Measurements from ENCODE around the gene ADGRE2.

ADGRE2 gene

DNA sequence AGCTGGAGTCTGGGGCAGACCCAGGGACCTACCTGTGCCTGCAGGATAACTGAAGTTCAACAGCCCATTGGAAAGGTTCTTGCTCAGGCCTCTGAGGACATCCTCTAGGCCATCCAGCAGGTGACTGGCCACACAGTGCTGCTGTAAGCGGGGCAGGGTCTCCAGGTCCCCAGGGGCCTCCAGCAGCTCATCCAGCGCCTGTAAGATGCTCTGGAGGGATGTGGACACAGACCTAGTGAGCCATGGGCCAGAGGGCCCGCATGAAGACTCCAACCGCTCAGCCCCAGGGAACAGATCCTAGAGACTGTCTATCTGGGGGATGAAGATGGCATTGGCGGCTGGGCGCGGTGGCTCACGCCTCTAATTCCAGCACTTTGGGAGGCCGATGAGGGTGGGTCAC lies 14.0 kb downstream of the ADGRE2 start:
- TF ChIP-seq CTCF (IDR thresholded peaks at IDR 0.05; ENCODE audit: extremely low read depth, missing control alignments), result no peak
- no peak for DNase-seq (ENCODE audit: low spot score)

DNA sequence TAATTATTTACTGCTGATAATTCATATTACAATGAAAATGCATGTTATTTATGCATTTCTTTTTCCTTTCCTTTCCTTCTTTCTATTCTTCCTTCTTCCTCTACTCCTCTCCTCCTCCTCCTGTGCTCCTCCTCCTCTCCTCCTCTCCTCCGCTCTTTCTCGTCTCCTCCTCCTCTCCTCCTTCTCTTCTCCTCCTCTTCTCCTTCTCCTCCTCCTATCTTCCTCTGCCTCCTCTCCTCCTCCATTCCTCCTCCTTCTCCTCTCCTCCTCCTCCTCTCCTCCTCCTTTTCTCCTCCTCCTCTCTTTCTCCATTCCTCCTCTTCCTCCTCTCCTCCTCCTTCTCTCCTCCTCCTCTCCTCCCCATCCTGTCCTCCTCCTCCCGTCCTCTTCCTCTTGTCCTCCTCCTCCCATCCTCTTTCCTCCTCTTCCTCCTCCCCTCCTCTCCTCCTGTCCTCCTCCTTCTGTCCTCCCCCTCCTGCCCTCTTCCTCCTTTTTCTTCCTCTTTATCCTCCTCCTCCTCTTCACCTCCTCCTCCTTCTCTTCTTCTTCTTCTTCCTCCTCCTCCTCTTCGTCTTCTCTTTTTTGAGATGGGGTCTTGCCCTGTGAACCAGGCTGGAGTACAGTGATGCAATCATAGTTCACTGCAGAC lies 14.7 kb downstream of the ADGRE2 start:
- DNase-seq (ENCODE audit: low spot score), result no peak
- no peak for TF ChIP-seq CTCF (IDR thresholded peaks at IDR 0.05; ENCODE audit: extremely low read depth, missing control alignments)

DNA sequence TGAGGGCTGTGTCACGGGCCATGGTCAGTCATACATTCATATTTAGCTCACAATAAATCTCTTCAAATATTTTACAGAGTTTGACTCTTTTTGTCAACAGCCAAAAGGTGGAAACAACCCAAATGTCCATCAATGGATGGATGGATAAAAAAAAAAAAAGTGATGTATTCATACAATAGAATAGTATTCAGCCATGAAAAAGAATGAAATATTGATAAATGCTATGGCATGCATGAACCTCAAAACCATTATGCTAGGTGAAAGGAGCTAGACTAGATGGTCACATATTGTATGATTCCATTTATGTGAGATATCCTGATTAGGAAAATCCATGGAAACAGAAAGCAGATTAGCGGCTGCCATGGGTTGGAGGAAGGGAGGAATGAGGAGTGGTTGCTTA lies 16.2 kb downstream of the ADGRE2 start:
- no peak for TF ChIP-seq CTCF (IDR thresholded peaks at IDR 0.05; ENCODE audit: extremely low read depth, missing control alignments)
- no peak for DNase-seq (ENCODE audit: low spot score)

- no peak for DNase-seq (ENCODE audit: low spot score)
- no peak for TF ChIP-seq CTCF (IDR thresholded peaks at IDR 0.05; ENCODE audit: extremely low read depth, missing control alignments)
Observed at GRCh38 chr19:14761607-14762006, 16.8 kb downstream of the ADGRE2 start.

DNA sequence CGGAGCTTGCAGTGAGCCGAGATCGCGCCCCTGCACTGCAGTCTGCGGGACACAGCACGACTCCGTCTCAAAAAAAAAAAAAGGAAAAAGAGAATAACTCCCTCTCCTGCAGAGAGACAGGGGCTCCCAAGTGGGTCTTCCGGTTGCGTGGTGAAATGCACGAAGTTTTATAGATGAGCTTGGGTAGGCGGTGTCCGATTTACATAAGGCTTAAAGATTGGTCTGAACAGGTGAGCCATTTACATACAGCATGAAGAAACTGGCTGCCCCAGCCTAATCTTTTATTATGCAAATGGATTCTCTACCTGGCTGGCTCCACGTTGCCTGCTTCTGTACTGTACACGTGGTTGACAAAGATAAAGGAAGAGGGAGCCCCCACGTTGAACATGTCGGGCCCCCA lies 19.5 kb downstream of the ADGRE2 start:
- TF ChIP-seq CTCF (IDR thresholded peaks at IDR 0.05; ENCODE audit: extremely low read depth, missing control alignments), result no peak
- DNase-seq (ENCODE audit: low spot score), result no peak

- no peak for DNase-seq (ENCODE audit: low spot score)
- TF ChIP-seq CTCF (IDR thresholded peaks at IDR 0.05; ENCODE audit: extremely low read depth, missing control alignments), result no peak
Observed at GRCh38 chr19:14748601-14749000, 29.8 kb downstream of the ADGRE2 start.

- DNase-seq (ENCODE audit: low spot score), result no peak
- no peak for TF ChIP-seq CTCF (IDR thresholded peaks at IDR 0.05; ENCODE audit: extremely low read depth, missing control alignments)
Observed at GRCh38 chr19:14746886-14747285, 31.5 kb downstream of the ADGRE2 start.

Measured in GM20000 (cell line).